ENCODE results near the gene BCL11A.

GRCh38 chr2:60567096-60567495, 13.6 kb upstream of the BCL11A start:
- TF ChIP-seq ARNTL (CRISPR knock-in tag; IDR thresholded peaks at IDR 0.05; ENCODE audit: borderline replicate concordance, low read depth) (no peak), ZFP30 (CRISPR knock-in tag; IDR thresholded peaks at IDR 0.05) (no peak), PATZ1 (CRISPR knock-in tag; IDR thresholded peaks at IDR 0.05; ENCODE audit: borderline replicate concordance) (no peak), POU6F1 (CRISPR knock-in tag; IDR thresholded peaks at IDR 0.05; ENCODE audit: borderline replicate concordance, low read depth) (no peak), TCF4 (CRISPR knock-in tag; IDR thresholded peaks at IDR 0.05; ENCODE audit: borderline replicate concordance) (no peak), RARB (CRISPR knock-in tag; IDR thresholded peaks at IDR 0.05) (no peak), BACH2 (CRISPR knock-in tag; IDR thresholded peaks at IDR 0.05; ENCODE audit: borderline replicate concordance) (no peak), ZFP3 (CRISPR knock-in tag; IDR thresholded peaks at IDR 0.05) (no peak), TSHZ2 (CRISPR knock-in tag; IDR thresholded peaks at IDR 0.05) (no peak), ZNF70 (CRISPR knock-in tag; IDR thresholded peaks at IDR 0.05) (no peak), OSR1 (CRISPR knock-in tag; IDR thresholded peaks at IDR 0.05) (no peak), ZNF565 (CRISPR knock-in tag; conservative IDR thresholded peaks at IDR 0.05; ENCODE audit: low read depth) (no peak), TOX (CRISPR knock-in tag; IDR thresholded peaks at IDR 0.05; ENCODE audit: borderline replicate concordance) (no peak)

Measured in SK-N-SH treated with all-trans-retinoic acid at 6 μM for 48 hours (cell line).